Stomach (tissue), 9 donors: ENCODE data around the gene GSTT2. TPM values are rescaled to one million over a fixed set of nuclear protein-coding genes. Genes with fewer than 3 reads are reported as not detected.

Experiments used
- DNase-seq, 2 donors: peaks; one replicate each; pipeline versions ENCODE4 v3.0.0 to v3.0.0-alpha.2; 2013 to 2019
- H3K27ac ChIP-seq, 5 donors: fragments of 200-600 bp in 4 of 5; sonication (generic) in 4 of 5; one replicate each; pipeline ENCODE4 v1.5.1; 2013 to 2019; ENCODE audit warnings: mild to moderate bottlenecking in 1 of 5, moderate library complexity in 1 of 5
- H3K27me3 ChIP-seq, 3 donors: fragments of 200-600 bp; sonication (generic); one replicate each; pipeline ENCODE4 v1.5.1; 2017 to 2019; ENCODE audit warnings: mixed run types in 1 of 3
- H3K36me3 ChIP-seq, 4 donors: fragments of 200-600 bp; sonication (generic); 1 replicate in 3 of 4; 2 replicates in 1 of 4; pipeline ENCODE4 v1.5.1; 2016 to 2019
- H3K4me1 ChIP-seq, 4 donors: fragments of 200-600 bp; sonication (generic); one replicate each; pipeline ENCODE4 v1.5.1; 2016 to 2019
- H3K4me3 ChIP-seq, 4 donors: fragments of 200-600 bp; sonication (generic) in 3 of 4; one replicate each; pipeline ENCODE4 v1.5.1; 2016 to 2019; ENCODE audit warnings: mild to moderate bottlenecking in 1 of 4
- H3K9me3 ChIP-seq, 4 donors: fragments of 200-600 bp; sonication (generic); one replicate each; pipeline ENCODE4 v1.5.1; 2016 to 2019
- EP300 ChIP-seq: sonication (generic); formaldehyde crosslinking; IDR thresholded peaks from one replicate; pipeline ENCODE4 v1.6.1; 2017; ENCODE audit warnings: antibody characterized with exemption
- POLR2A ChIP-seq, 4 donors: fragments of 450-650 bp; IDR thresholded peaks; one replicate each; pipeline ENCODE4 v1.6.1; 2016; ENCODE audit warnings: antibody characterized with exemption in 4 of 4, control low read depth in 2 of 4, mild to moderate bottlenecking in 1 of 4, moderate library complexity in 1 of 4
- POLR2AphosphoS5 ChIP-seq, 3 donors: sonication (generic); formaldehyde crosslinking; IDR thresholded peaks; one replicate each; pipeline ENCODE4 v1.6.1; 2016; ENCODE audit warnings: antibody characterized with exemption in 3 of 3
- WGBS, 5 donors: extraction: QIAGEN DNeasy Blood & Tissue Kit in 3 of 5; methylation state at CpG; one replicate each; pipeline versions ENCODE4 v1.1.5 to v1.1.7; 2013 to 2018; 5-methylcytosine and 5-hydroxymethylcytosine counted together
- intact Hi-C: fragments of 100-400 bp; cut with DNase I; formaldehyde crosslinking; loops from one replicate; pipeline ENCODE4 v1.15.1; 2023; ENCODE audit warnings: low total_unique reads
- polyA plus RNA-seq, 3 donors: library from polyadenylated mRNA; stranded (reverse); fragments of 200-250 nt; gene quantifications; one replicate each; pipeline ENCODE4 v1.2.3, GENCODE V29; 2013
- total RNA-seq, 5 donors: library from RNA; depleted of rRNA; stranded (reverse); fragments of >200 nt; gene quantifications; one replicate each; pipeline versions ENCODE4 v1.1.0 to v1.2.3, GENCODE V29; 2014 to 2016
- TF ChIP-seq, protein P1 (sequence below), 7 experiments: fragments of 450-650 bp in 4 of 7; fragments of 200-600 bp in 3 of 7; sonication (generic) in 3 of 7; IDR thresholded peaks; one replicate each; pipeline ENCODE4 v1.5.1; 2016 to 2019; ENCODE audit warnings: antibody characterized with exemption in 7 of 7, control low read depth in 2 of 7, mild to moderate bottlenecking in 1 of 7
- donor health status: healthy with polysubstance abuse.
- donor health status: Bipolar disorder and iron deficiency.
- donor health status: healthy.

The GSTT2 gene
- total and polyA plus RNA-seq, 8 donors: 8.6 TPM; not detected in 7

DNA sequence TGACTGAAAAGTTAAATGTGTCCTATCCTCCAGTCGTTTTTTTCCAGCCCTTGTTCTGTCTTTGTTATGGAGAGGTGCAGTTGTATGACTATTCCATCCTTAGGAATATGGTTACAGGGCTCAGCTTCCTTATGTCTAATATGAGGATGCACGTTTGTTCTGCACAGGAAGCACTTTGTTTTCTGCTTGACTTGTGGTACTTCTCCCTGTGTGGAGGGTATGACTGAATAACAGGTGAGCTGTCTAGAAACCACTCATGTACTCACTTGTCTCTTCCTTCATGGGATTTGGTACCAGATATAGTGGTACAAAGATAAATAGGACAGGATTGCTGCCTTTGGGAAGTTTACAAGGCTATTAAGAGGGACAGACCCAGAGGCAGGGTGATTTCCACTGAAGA lies 48.6 kb downstream of the GSTT2 start:
- H3K27me3 ChIP-seq: no peaks in the 10 kb centered on the region
- no peak for DNase-seq
- H3K9me3 ChIP-seq: peaks cover 0 to 5% (median 0%) of the 10 kb centered on the region in 4 donors
- peaks cover 0 to 11% (median 9%) of the 10 kb centered on the region in 4 donors for H3K36me3 ChIP-seq
- H3K27ac ChIP-seq: no peak overlapping the region
- TF ChIP-seq POLR2A (IDR thresholded peaks at IDR 0.05): no peak
- TF ChIP-seq EP300: no peak
- no peak for TF ChIP-seq POLR2AphosphoS5 (IDR thresholded peaks at IDR 0.05)
- TF ChIP-seq, protein P1, sequence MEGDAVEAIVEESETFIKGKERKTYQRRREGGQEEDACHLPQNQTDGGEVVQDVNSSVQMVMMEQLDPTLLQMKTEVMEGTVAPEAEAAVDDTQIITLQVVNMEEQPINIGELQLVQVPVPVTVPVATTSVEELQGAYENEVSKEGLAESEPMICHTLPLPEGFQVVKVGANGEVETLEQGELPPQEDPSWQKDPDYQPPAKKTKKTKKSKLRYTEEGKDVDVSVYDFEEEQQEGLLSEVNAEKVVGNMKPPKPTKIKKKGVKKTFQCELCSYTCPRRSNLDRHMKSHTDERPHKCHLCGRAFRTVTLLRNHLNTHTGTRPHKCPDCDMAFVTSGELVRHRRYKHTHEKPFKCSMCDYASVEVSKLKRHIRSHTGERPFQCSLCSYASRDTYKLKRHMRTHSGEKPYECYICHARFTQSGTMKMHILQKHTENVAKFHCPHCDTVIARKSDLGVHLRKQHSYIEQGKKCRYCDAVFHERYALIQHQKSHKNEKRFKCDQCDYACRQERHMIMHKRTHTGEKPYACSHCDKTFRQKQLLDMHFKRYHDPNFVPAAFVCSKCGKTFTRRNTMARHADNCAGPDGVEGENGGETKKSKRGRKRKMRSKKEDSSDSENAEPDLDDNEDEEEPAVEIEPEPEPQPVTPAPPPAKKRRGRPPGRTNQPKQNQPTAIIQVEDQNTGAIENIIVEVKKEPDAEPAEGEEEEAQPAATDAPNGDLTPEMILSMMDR (IDR thresholded peaks at IDR 0.05): no peak
- H3K4me1 ChIP-seq: peaks cover 0 to 12% (median 7%) of the 10 kb centered on the region in 4 donors
- whole genome bisulfite sequencing, 5 donors: 31 to 40% (median 35%) methylated on average over 2 of the region's 2 CpGs
- no peak overlapping the region for H3K4me3 ChIP-seq
- intact Hi-C loops: no loop called here

DNA sequence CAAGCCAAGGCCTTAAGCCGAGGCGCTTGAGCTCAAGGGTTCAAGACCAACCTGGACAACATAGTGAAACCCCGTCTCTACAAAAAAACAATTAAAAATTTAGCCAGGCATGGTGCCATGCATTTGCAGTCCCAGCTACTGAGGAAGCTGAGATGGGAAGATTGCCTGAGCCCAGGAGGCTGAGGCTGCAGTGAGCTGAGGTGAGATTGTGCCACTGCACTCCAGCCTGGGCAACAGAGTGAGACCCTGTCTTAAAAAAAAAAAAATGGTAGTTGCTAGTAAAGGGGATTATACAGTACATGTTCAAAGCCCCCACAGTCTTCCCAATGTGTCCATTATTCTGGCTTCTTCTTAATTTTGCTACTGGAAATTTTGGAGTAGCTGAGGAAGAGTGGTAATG lies 49.4 kb downstream of the GSTT2 start:
- peaks cover 0 to 12% (median 6%) of the 10 kb centered on the region in 4 donors for H3K4me1 ChIP-seq
- no peak for DNase-seq
- H3K36me3 ChIP-seq: peaks cover 0 to 11% (median 9%) of the 10 kb centered on the region in 4 donors
- TF ChIP-seq POLR2A (IDR thresholded peaks at IDR 0.05) (no peak), EP300 (no peak), POLR2AphosphoS5 (IDR thresholded peaks at IDR 0.05) (no peak)
- TF ChIP-seq, protein P1 (IDR thresholded peaks at IDR 0.05): no peak
- H3K27me3 ChIP-seq: no peaks in the 10 kb centered on the region
- no peak overlapping the region for H3K27ac ChIP-seq
- H3K9me3 ChIP-seq: peaks cover 0 to 3% (median 0%) of the 10 kb centered on the region in 4 donors
- 79 to 94% (median 93%) methylated on average over 3 of the region's 3 CpGs for whole genome bisulfite sequencing, 5 donors
- intact Hi-C loops: no loop called here
- H3K4me3 ChIP-seq: no peak overlapping the region

DNA sequence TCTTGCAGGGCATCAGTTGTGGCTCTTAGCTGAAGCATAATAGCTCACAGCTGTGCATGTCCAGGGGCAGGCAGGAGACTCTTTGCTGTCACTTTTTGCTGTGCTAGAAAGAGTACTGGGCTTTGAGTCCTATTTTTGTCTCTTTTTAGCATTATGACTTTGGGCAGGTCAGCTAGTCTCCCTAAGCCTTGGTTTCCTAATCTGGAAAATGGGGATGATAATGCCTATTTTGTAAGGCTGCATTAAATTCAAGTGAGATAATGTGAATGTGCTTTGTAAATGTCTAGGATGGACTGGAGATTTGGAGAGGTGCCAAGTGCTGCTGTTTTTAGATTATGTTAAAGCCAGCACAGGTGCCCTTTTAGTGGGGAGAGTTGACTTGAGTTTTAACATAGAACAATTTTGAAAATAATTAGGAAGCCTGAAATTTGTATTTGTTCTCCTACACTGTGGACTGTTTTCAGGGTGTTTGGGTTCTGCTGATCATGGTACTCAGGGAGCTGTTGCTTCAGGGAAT lies 50.3 kb downstream of the GSTT2 start:
- no peak for TF ChIP-seq EP300
- TF ChIP-seq POLR2AphosphoS5 (IDR thresholded peaks at IDR 0.05): no peak
- TF ChIP-seq POLR2A (IDR thresholded peaks at IDR 0.05): no peak
- H3K27me3 ChIP-seq: no peaks in the 10 kb centered on the region
- H3K4me1 ChIP-seq: peaks cover 0 to 12% (median 6%) of the 10 kb centered on the region in 4 donors
- DNase-seq: no peak
- H3K27ac ChIP-seq: no peak overlapping the region
- H3K9me3 ChIP-seq: no peaks in the 10 kb centered on the region
- H3K4me3 ChIP-seq: no peak overlapping the region
- intact Hi-C loops: no loop called here
- peaks cover 0 to 12% (median 10%) of the 10 kb centered on the region in 4 donors for H3K36me3 ChIP-seq

Other genes with a start within 250 kb of the GSTT2 start
- 1 to 10 TPM in 4 of 5 donors, under 1 TPM in 1; 0.87 to 9.4 (median 4.5) TPM for gene ZNF70, start 229.0 kb upstream of the GSTT2 start, total RNA-seq
- under 1 TPM; 0.58 to 0.68 (median 0.61) TPM for gene ZNF70, start 229.0 kb upstream of the GSTT2 start, polyA plus RNA-seq
- not detected for gene VPREB3, start 225.7 kb upstream of the GSTT2 start, total RNA-seq
- gene VPREB3, start 225.7 kb upstream of the GSTT2 start, polyA plus RNA-seq: 1 to 10 TPM; 1.1 to 8.7 (median 7.8) TPM
- not detected for gene C22orf15, start 217.1 kb upstream of the GSTT2 start, total RNA-seq
- under 1 TPM in 1 of 3 donors, not detected in 2; 0.05 TPM for gene C22orf15, start 217.1 kb upstream of the GSTT2 start, polyA plus RNA-seq
- 100 to 1,000 TPM in 1 of 5 donors, 10 to 100 TPM in 2, 1 to 10 TPM in 2; 5.8 to 589 (median 43.2) TPM for gene CHCHD10, start 212.2 kb upstream of the GSTT2 start, total RNA-seq
- 100 to 1,000 TPM; 159 to 204 (median 168) TPM for gene CHCHD10, start 212.2 kb upstream of the GSTT2 start, polyA plus RNA-seq
- gene MMP11, start 207.3 kb upstream of the GSTT2 start, total RNA-seq: 10 to 100 TPM in 1 of 5 donors, 1 to 10 TPM in 2, not detected in 2; 2.3 to 54.2 (median 5.3) TPM
- gene MMP11, start 207.3 kb upstream of the GSTT2 start, polyA plus RNA-seq: 1 to 10 TPM in 2 of 3 donors, under 1 TPM in 1; 0.50 to 2.0 (median 2.0) TPM
- 10 to 100 TPM; 13.4 to 74.6 (median 48.2) TPM for gene SMARCB1, start 193.2 kb upstream of the GSTT2 start, total RNA-seq
- 10 to 100 TPM; 34.0 to 44.4 (median 37.2) TPM for gene SMARCB1, start 193.2 kb upstream of the GSTT2 start, polyA plus RNA-seq
- gene DERL3, start 141.1 kb upstream of the GSTT2 start, total RNA-seq: 10 to 100 TPM in 2 of 5 donors, 1 to 10 TPM in 2, under 1 TPM in 1; 0.45 to 24.1 (median 5.2) TPM
- gene DERL3, start 141.1 kb upstream of the GSTT2 start, polyA plus RNA-seq: 10 to 100 TPM in 1 of 3 donors, 1 to 10 TPM in 2; 6.2 to 24.5 (median 7.9) TPM
- gene SLC2A11, start 122.3 kb upstream of the GSTT2 start, total RNA-seq: 10 to 100 TPM in 1 of 5 donors, 1 to 10 TPM in 4; 3.2 to 10.3 (median 6.6) TPM
- gene SLC2A11, start 122.3 kb upstream of the GSTT2 start, polyA plus RNA-seq: 1 to 10 TPM; 5.8 to 9.1 (median 6.7) TPM
- 100 to 1,000 TPM in 4 of 5 donors, 10 to 100 TPM in 1; 59.5 to 293 (median 214) TPM for gene MIF, start 85.8 kb upstream of the GSTT2 start, total RNA-seq
- gene MIF, start 85.8 kb upstream of the GSTT2 start, polyA plus RNA-seq: 100 to 1,000 TPM; 496 to 940 (median 891) TPM
- 10 to 100 TPM in 1 of 5 donors, 1 to 10 TPM in 1, not detected in 3; 1.7 to 30.0 TPM for gene GSTT2B, start 18.9 kb upstream of the GSTT2 start, total RNA-seq
- gene GSTT2B, start 18.9 kb upstream of the GSTT2 start, polyA plus RNA-seq: 10 to 100 TPM in 2 of 3 donors, 1 to 10 TPM in 1; 3.5 to 45.8 (median 10.1) TPM
- gene DDTL, start 13.2 kb upstream of the GSTT2 start, total RNA-seq: 10 to 100 TPM in 1 of 5 donors, 1 to 10 TPM in 2, not detected in 2; 3.0 to 53.6 (median 4.2) TPM
- 1 to 10 TPM; 2.7 to 6.0 (median 4.9) TPM for gene DDTL, start 13.2 kb upstream of the GSTT2 start, polyA plus RNA-seq
- gene DDT, start 5.7 kb upstream of the GSTT2 start, total RNA-seq: 100 to 1,000 TPM in 4 of 5 donors, 10 to 100 TPM in 1; 72.5 to 534 (median 196) TPM
- 100 to 1,000 TPM; 266 to 486 (median 374) TPM for gene DDT, start 5.7 kb upstream of the GSTT2 start, polyA plus RNA-seq
- gene GSTT4, start 25.3 kb downstream of the GSTT2 start, total RNA-seq: not detected
- not detected for gene GSTT4, start 25.3 kb downstream of the GSTT2 start, polyA plus RNA-seq
- gene CABIN1, start 31.2 kb downstream of the GSTT2 start, total RNA-seq: 100 to 1,000 TPM in 2 of 5 donors, 10 to 100 TPM in 3; 39.7 to 623 (median 93.7) TPM
- gene CABIN1, start 31.2 kb downstream of the GSTT2 start, polyA plus RNA-seq: 10 to 100 TPM; 14.8 to 25.9 (median 20.2) TPM
- gene SUSD2, start 201.4 kb downstream of the GSTT2 start, total RNA-seq: 10 to 100 TPM in 3 of 5 donors, 1 to 10 TPM in 1, under 1 TPM in 1; 0.58 to 29.9 (median 17.5) TPM
- gene SUSD2, start 201.4 kb downstream of the GSTT2 start, polyA plus RNA-seq: 1 to 10 TPM; 2.6 to 5.7 (median 3.2) TPM